GM18499 (cell line): ENCODE results near the gene ATG9B.

Experiments used
- ATAC-seq: cut with Tn5 transposase; IDR thresholded peaks from one replicate; pipeline ENCODE4 v1.9.1; 2021; ENCODE audit warnings: moderate number of reproducible peaks; ENCODE audit not compliant: insufficient read depth, unreplicated experiment

The ATG9B gene

DNA sequence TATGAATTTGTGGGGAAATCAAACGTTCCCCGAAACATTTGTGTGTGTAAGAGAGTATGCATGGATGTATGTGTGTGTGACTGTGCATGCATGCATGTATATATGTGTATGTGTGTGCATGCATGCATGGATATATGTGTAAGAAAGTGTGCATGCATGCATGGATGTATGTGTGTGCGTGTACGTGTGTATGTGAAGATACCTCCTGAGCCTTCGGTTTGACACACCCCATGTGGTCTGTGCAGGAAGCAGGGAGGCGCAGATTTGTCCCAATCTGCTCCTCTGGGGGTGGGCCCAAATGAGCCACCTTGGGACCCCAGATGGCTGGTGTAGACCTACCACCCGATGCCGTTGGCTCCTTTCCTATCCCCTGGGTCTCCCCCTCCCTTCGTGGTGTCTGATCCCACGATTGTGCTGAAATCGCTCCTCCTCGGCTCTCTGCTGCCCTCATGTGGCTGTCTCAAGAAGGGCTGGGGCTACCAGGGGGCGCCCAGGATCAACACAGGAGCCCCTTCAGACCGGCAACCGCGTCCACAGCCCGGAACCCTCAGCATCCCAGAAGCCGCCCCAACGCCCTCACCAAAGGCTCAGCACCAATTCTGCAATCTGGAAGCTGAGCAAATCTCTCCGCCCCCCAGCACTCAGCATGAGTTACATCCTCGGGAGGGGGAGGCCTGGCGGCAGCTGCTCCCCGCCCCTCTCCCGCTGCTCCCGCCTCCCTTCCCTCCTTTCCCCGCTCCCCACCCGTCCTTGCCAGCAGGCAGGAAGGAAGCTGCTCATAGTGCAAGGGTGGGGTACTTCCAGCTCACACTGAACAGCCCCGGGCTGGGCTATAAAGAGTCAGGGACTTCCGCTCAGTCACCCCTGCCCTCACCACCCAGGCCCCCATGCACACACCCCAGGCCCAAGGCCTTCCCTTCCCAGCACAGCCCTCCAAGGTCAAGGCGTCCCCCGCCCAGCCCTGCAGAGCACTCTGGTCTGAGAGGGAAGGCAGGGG lies 35.8 kb downstream of the ATG9B start:
- ATAC-seq = no peak

DNA sequence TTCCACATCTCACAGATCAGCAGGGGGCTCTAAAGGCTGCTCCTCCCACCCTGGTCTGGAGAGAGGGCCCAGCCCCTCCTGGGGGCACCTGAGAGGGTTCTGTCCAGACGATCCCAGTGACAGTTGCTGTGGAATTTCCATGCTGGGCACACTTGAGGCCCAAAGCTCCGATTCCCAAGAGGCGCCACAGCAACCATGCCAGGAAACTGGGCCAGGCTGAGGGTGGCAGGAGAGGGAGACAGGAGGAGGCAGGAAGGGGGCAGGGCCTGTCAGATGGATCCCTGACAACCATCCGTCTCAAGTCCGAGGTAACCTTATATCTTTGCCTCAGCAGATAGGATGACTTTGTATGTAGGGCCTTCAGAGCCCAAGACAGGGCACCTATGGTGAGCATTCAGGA lies 37.7 kb downstream of the ATG9B start:
- no peak for ATAC-seq

DNA sequence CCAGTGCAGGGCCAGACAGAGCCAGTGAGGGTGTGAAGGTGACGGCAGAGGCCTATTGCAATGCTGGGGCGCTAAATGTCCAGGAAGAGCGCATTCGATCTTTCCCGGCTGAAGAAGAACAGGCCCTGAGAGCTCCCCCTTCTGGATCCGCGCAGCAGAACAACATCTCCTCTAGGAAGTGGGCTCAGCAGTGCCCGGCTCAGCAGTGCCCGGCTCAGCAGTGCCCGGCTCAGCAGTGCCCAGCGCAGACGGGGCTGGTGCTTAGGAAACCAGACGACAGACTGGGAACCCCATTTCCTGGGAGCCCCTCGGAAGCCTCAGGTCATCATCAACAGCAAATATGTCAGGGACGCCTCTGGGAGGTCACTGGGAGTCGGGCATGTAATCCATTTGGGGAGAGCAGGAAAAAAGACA lies 38.2 kb downstream of the ATG9B start:
- no peak for ATAC-seq

DNA sequence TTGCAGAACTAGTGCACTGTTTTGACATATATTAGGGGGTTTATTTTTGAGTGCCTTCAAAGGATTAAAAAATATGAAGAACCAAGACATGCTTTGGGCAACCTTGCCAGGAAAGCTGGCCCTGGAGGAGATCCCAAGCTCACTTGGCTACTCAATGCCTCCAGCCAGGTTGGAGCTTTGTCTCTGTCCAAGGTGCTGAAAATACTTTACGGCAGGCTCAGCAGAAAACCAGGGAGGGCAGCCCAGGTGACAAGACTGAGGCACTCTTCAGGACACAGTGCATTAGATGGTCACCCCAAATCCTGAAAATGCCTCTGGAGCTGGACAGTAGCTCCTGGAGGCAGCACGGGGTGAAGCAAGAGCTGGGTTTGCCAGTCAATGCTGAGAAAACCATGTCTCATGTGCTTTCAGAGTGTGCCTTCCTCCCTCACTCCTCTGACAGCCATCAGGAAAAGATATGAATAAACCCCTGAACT lies 40.4 kb downstream of the ATG9B start:
- ATAC-seq = no peak

DNA sequence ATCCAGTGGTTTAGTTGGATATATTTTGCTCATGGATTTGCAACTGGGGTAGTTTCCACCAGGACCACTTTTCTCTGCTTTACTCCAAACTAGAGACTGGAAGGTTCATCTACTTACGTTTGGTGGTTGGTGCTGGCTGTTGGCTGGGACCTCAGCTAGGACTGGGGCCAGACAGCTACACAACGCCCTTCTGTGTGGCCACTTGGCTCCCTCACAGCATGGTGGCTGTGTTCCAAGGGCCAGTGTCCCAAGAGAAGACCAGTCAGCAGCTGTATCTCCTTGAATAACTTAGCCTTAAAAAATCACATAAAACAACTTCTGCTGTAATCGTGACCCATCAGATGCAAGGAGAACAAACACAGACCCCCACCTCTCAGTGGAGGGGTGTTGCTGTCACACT lies 41.9 kb downstream of the ATG9B start:
- no peak for ATAC-seq

DNA sequence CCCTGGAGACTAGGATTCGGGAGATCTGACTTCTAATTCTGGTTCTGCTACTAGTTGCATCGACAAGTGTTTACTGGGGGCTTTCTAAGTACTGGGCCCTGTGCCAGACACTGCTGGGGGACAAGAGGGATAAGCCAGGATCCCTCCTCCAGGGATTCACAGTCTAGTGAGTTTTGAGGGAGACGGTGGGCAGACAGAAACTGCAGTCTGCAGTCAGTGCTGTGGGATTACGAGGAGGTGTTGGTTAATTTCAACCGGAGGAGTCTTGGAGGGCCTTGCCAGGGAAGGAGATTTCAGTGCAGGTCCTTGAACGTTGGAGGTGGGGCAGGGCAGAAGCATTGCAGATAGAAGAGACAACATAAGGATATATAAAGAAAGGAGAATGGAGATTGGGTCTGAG lies 42.6 kb downstream of the ATG9B start:
- no peak for ATAC-seq

DNA sequence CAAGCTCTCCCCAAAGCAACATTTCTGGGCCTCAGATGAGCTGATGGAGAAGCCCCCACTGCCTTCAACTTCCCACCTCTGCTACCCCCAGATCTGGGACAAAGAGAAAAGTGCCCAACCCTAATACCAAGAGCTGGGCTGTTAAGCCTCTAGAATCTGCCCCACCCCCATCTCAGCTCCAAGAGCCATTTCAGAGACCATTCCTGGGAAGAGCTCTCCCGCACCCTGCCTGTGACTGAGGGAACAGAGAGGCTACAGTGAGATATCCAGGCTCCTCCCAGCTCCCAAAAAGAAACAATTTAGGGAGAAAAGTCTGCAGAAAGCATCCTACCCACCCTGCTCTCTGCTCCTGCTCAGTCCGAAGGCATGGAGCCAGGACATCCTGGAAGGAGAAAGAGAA lies 43.6 kb downstream of the ATG9B start:
- no peak for ATAC-seq

DNA sequence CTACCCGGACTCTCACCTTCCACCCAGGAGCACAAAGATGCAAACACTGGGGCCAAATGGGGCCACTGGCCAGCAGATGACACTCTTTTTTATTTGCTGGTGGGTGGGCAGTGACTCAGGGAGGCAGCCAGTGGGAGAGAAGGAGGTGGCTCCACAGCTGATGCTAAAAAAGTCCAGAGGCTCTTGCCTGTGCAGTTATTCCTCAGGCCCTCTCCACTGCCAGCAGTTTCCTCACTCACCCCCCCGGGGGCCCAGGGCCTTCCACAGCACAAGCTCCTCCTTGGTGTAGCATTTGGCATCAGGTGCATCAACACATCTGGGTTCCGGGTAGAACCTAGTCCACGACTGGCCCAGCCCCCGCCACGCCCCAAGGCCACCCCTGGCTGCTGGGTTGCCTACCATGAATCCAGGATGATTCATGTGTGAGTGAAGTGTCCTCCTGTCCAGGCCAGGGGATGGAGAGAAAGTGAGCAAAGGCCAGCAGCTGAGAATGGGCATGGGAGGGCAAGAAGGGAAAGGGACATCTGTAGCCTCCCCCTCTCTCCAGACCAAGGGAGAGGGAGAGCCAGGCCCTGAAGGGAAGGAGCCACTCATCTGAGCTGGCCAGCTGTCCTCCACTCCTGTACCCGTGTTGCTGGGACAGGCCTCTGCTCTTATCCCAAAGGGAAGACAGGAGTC lies 44.4 kb downstream of the ATG9B start:
- no peak for ATAC-seq

DNA sequence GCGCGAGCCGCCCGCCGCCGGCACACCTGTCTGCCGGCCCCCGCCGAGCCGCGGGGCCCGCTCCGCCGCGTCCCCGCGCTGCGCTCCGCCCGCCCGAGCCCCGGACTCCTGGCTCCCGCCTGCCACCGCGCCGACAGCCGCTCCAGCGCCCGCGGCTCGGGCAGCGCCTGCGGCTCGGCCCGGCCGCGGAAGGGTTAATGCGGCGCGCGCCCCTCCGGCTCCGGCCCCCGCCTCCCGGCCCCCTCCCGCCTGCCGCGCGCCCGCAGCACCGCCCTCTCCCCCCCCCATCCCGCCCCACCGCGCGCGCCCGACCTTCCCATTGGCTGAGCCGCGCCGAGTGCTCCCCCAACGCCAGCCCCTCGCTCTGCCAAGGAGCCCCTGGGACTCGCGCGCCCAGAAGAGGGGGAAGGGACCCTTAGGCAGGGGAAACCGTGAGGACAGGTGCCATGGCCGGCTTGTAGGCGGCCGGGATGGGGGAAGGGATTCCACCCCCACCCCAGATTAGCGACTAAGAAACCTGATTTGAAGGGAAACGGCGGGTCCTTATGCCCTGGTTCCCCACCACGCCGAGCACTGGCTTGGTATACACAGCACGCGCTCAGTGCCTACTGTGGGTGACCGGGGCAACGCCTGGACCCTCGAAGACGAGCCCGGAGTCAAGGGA lies 46.0 kb downstream of the ATG9B start, which contains the start of gene KCNH2:
TSS of gene KCNH2 (minus strand) at position 196 of the 664 bp plus-strand sequence. CDS start 408 bp downstream, outside the sequence.
- ATAC-seq = no peak

DNA sequence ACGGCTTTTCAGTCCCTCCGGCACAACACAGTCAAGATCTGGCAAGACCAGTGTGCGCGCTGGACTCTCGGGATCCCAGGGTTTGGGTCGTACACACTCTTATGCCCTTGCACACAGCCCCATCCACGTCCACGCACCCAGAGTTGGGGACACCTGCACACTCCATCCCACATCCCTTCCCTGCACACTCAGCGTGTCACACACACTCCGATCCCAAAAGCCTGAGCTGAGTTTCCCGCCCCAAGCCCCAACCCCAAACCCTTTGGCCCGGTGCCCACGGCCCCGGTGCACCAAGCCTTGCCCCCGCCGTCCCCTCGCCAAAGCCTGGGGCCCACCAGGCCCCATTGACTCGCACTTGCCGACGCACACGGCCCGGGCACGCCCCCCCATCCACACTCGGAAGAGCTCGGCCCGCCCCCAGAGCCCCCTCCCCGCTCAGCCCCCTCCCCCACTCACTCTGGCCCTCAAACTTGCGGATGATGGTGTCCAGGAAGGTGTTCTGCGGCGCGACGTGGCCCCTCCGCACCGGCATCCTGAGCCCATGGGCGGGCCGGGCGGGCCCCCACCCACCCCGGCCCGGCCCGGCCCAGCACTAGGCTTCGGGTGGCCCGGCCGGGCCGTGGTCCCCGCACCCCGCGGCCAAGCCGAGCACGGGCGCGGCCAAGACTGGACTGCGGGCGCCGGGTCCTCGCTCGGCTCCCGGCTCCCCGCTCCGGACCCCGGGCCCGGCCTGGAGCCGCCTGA lies 46.7 kb downstream of the ATG9B start:
- no peak for ATAC-seq

DNA sequence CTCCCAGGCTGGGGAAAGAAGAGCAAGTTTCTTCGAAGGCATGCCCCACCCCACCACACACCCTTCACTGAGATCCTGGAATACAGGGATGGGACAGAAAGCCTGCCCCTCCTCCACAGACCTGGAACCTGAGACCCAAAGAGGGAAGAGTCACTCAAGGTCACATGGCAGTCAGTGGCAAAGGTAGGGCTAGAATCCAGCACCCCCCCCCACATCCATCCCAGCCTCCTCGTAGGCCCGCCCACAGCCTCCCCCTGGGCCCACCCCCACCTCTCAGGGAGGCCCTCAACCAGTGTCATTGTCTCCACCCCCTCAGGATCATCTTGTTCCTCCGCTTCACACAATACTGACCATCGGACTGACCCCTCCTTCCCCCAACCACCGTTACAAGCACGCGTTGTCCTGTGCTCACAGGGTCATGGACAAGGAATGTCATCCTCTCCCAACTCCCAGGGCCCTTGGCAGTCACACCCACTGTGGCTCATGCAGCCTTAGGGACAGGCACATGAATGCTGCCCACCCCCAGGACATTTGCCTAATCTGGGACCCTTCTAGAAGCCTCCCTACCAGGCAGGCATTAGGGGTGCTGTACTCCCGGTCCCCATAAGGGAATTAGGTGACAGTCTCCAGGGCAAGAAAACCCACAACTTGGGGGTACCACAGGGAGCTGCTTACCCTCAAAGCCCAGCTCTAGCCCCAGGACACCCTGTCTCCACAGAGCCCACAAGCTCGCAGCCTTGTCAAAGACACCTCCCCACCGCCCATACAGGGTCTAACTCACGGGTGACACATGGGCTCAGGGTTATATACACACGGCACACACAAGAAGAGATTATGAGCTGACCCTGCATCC lies 47.5 kb downstream of the ATG9B start:
- ATAC-seq = no peak

DNA sequence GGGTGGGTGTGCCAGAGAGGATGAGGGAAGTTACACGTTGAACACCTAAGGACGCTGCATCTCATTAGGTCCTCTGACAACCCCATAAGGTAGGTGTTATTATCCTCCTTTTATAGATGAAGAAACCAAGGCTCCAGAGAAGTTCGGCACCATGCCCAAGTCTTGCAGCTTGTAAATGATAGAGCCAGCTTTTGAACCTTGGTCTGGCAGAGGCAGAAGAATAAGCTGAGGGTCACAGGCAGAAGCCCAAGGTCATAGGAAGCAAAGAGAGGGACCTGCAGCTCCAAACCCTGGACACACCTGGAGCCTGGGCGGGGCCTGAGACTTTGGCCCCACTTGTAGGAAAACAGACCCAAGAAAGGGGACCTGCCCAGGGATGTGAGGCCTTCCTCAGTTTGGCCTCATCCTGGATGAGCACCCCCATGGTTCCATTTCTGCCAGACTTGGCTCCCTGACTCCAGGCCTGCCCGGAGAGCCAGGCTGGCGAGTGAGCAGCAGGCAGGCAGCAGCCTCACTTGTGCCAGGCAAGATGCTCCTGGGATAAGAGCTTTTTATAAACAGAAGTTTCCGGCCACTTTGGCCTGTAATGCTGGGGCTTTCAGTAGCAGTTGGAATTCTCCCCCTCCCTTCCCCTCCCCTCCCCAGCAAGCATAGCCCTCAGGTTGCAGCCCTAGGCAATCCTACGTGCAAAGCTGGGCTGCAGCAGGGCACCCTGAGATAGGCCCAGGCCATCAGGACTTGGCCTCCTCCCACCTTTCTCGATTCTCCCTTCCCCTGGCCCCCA lies 48.6 kb downstream of the ATG9B start:
- no peak for ATAC-seq

DNA sequence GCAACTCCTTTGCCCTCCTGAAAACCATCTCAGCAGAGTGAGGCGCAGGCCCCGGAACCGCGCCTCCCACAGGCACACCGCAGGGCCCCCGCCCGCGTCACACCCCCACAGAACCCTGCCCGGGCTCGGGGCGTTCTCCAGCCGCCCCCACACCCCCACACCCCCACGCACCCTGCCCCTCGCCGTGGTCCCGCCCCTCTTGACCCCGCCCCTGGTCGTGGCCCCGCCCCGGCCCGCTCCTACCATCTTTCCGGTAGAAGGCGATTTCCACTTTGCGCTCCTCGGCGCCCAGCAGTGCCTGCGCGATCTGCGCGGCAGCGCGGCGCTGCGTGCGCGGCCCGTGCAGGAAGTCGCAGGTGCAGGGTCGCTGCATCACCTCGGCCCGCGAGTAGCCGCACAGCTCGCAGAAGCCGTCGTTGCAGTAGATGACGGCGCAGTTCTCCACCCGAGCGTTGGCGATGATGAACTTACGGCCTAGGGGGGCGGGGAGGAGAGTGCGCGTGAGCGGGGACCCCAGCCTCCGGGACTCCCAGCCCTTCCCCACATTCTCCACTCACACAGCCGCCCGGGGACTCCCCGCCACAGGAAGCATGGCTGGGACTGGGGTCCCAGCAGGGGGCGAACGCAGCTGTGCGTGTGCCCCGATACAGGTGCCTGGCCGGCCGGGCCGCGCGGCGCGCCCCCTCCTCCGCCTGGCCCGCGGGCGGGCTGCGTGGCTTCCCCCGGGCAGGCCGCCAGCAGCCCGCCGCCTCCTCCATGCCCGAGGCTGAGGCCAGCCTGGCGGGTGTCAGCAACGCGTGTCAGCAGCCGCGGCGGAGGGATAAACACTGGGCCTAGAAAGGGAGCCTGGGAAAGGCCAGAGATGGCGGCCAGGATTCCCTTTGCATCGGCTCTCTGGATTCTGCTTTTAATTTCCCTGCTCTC lies 49.6 kb downstream of the ATG9B start:
- ATAC-seq = no peak

DNA sequence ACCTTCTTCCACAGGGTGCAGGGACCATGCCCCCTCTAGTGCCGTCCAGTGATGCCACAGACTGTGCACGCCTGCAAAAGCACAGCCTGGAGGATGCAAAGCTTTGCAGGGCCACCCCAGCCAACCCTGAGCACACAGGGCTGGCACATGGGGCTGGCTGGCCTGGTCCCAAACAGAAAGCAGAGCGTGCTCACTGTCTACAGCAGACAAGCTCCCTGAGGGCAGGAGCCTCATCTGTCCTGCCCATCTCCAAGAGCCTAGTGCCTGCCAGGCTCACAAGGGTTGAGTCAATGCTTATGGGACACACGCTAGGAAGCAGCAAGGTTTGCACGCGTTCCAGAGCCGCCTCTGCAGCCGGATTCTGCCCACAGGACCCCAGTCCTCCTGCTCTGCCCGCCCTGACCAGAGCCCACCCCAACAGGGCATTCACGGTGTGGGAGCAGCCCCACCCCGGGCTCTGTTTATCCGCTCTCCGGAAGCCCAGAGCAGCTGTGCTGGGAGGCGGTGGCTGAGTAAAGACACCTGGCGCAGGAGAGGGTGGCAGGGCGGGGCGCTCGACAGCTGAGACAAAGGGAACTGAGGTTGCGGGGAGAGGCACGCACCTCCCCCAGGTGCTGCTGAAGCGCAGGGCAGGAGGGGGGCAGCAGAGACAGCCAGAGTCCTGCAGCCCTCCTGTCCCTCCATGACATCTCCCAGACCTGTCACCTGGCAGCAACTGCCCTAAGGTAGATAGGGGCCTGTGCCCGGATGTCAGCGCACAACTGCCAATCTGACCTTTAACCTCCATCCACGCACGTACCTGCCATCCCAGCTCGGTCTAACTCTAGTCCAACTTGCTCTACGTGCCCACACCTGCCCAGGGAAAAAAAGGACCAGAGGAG lies 50.5 kb downstream of the ATG9B start:
- ATAC-seq = no peak

DNA sequence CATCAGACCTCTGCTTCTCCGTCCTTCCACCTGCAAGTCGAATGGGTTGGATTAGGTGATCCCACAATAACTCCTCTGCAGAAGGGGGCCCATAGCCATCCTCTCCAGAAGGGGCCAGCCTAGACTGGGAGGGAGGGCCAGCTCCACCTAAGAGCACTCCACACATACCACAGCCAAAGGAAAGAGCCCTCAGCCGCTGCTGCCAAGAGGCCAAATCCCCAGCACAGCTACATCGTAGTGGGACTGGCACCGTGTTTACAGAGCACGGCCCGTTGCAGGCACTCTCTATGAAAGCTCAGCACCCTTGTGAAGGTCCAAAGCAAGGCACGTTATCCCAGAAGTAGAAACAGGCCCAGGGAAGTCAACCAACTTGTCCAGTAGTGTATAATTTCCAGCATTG lies 51.6 kb downstream of the ATG9B start:
- no peak for ATAC-seq

DNA sequence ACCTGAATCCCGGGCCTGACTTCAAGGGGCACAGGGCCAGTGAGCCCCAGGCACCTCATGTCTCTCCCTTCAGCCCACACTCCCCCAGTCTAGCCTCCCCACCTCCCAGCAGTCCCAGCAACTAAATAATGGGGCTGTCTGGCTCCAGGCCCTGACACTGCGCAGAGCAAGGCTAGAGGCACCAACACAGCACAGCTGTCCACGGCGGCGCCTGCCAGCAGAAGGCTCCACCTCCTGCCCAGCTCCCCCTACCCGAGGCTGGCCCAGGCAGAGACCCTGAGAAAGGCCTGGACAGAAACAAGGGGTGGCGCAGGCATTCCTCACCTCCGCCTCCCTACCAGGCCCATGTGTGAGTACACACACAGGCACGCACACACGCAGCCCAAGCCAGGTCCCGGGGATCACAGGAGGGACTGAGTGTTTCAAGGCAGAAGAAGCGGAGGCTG lies 52.2 kb downstream of the ATG9B start:
- ATAC-seq = no peak
